PC-9 (cell line): ENCODE measurements around the gene FUBP3.

Experiments
- EZH2 ChIP-seq: fragments of 200-600 bp; sonication (generic); IDR thresholded peaks from 2 replicates; pipeline ENCODE4 v1.8.0; 2017; ENCODE audit warnings: antibody characterized with exemption, low read depth
- TF ChIP-seq, protein P1 (sequence below): fragments of 200-600 bp; sonication (generic); conservative IDR thresholded peaks from 2 replicates; pipeline ENCODE4 v1.6.1; 2017; ENCODE audit warnings: mixed run types, antibody characterized with exemption, mild to moderate bottlenecking, moderate library complexity

DNA sequence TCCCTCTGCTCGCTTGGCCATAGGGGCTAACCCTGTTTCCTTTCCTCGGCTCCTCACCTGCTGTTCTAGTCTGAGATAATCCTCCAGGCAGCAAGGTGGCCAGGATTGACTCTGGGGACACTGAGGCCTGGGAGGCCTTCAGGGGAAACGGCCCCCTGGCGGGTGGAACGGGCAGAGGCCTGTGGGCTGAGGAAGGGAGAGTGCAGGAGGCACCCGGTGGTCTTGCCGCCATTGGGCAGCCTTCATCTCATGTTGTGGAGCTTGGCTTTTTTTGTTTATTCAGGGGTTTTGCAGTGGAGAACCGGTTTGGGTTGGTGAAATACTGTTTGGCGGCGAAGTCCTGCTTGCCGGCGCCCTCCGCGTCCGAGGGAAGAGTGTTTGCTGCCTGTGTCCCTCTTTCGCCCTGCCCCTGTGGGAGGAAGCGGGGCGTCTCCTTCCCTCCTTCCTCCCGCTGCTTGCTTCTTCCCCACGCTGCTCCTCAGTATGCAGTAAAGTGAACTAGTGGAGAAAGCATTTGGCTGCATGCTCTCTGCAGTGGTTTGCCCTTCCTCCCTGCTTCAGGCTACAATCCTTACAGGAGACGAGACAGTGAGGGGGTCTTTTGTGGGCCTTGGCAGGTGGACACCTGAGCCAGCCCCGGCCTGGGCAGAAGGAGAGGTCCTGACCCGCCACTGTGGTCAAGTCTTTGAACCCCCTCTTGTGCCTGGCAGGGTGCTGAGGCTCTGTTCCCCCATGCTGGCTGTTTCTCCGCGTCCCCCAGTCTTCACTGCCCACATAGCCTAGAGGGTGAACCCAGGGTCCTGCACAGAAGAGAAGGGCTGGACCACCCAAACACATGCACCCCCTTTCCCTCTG lies 54.2 kb downstream of the FUBP3 start:
- TF ChIP-seq, protein P1, sequence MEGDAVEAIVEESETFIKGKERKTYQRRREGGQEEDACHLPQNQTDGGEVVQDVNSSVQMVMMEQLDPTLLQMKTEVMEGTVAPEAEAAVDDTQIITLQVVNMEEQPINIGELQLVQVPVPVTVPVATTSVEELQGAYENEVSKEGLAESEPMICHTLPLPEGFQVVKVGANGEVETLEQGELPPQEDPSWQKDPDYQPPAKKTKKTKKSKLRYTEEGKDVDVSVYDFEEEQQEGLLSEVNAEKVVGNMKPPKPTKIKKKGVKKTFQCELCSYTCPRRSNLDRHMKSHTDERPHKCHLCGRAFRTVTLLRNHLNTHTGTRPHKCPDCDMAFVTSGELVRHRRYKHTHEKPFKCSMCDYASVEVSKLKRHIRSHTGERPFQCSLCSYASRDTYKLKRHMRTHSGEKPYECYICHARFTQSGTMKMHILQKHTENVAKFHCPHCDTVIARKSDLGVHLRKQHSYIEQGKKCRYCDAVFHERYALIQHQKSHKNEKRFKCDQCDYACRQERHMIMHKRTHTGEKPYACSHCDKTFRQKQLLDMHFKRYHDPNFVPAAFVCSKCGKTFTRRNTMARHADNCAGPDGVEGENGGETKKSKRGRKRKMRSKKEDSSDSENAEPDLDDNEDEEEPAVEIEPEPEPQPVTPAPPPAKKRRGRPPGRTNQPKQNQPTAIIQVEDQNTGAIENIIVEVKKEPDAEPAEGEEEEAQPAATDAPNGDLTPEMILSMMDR: no peak
- TF ChIP-seq EZH2: no peak
